GM23248 (cell line): ENCODE results near the gene ALDH3B2. TPM values are rescaled to one million over a fixed set of nuclear protein-coding genes. Genes with fewer than 3 reads are reported as not detected.

Source experiments
- DNase-seq: peaks from one replicate; pipeline ENCODE4 v3.0.0-alpha.2; 2015
- H2AFZ ChIP-seq: fragments of 200-600 bp; sonication (generic); 2 replicates; pipeline ENCODE4 v1.6.1; 2016; ENCODE audit warnings: antibody characterized with exemption
- H3F3A ChIP-seq: fragments of 200-600 bp; sonication (generic); 2 replicates; pipeline ENCODE4 v1.6.1; 2016; ENCODE audit warnings: mild to moderate bottlenecking, antibody characterized with exemption, mixed run types; ENCODE audit not compliant: insufficient read depth
- H3K27ac ChIP-seq: fragments of 200-600 bp; sonication (generic); 2 replicates; pipeline ENCODE4 v1.5.1; 2016; ENCODE audit warnings: mild to moderate bottlenecking
- H3K27me3 ChIP-seq: fragments of 200-600 bp; sonication (generic); replicated peaks from 2 replicates; pipeline ENCODE4 v1.6.1; 2016; ENCODE audit warnings: mild to moderate bottlenecking; ENCODE audit not compliant: insufficient read depth
- H3K36me3 ChIP-seq: fragments of 200-600 bp; sonication (generic); 2 replicates; pipeline ENCODE4 v1.6.1; 2016; ENCODE audit warnings: low read depth, mild to moderate bottlenecking
- H3K4me1 ChIP-seq: fragments of 200-600 bp; sonication (generic); 2 replicates; pipeline ENCODE4 v1.6.1; 2016; ENCODE audit warnings: mild to moderate bottlenecking; ENCODE audit not compliant: insufficient read depth
- H3K4me2 ChIP-seq: fragments of 200-600 bp; sonication (generic); one replicate; pipeline ENCODE4 v1.6.1; 2016; ENCODE audit warnings: mild to moderate bottlenecking; ENCODE audit not compliant: unreplicated experiment
- H3K4me3 ChIP-seq: fragments of 200-600 bp; sonication (generic); 2 replicates; pipeline ENCODE4 v1.5.1; 2016; ENCODE audit warnings: mild to moderate bottlenecking
- H3K79me2 ChIP-seq: fragments of 200-600 bp; sonication (generic); 2 replicates; pipeline ENCODE4 v1.6.1; 2016; ENCODE audit warnings: mild to moderate bottlenecking; ENCODE audit not compliant: insufficient read depth
- H3K9ac ChIP-seq: fragments of 200-600 bp; sonication (generic); 2 replicates; pipeline ENCODE4 v1.6.1; 2016; ENCODE audit warnings: mild to moderate bottlenecking
- H3K9me2 ChIP-seq: fragments of 200-600 bp; sonication (generic); 2 replicates; pipeline ENCODE4 v1.6.1; 2016; ENCODE audit warnings: mixed run types, mild to moderate bottlenecking, moderate library complexity; ENCODE audit not compliant: insufficient read depth
- H3K9me3 ChIP-seq: fragments of 200-600 bp; sonication (generic); one replicate; pipeline ENCODE4 v1.6.1; 2017; ENCODE audit warnings: low read depth
- H4K20me1 ChIP-seq: fragments of 200-600 bp; sonication (generic); 2 replicates; pipeline ENCODE4 v1.6.0; 2016; ENCODE audit not compliant: insufficient read depth
- EZH2 ChIP-seq: fragments of 200-600 bp; sonication (generic); IDR thresholded peaks from 2 replicates; pipeline ENCODE4 v1.6.1; 2018; ENCODE audit warnings: antibody characterized with exemption, mild to moderate bottlenecking; ENCODE audit not compliant: insufficient read depth, poor library complexity, severe bottlenecking
- EZH2phosphoT487 ChIP-seq: fragments of 200-600 bp; sonication (generic); IDR thresholded peaks from 2 replicates; pipeline ENCODE4 v1.6.1; 2018; ENCODE audit warnings: antibody characterized with exemption, moderate library complexity, mild to moderate bottlenecking, low read depth; ENCODE audit not compliant: insufficient read depth
- WGBS, 2 experiments: methylation state at CpG; one replicate each; pipeline ENCODE4 v1.1.6; 2015 to 2017; ENCODE audit warnings: low lambda C conversion rate in 2 of 2, low coverage in 1 of 2; ENCODE audit errors: missing lambda C conversion rate in 2 of 2; 5-methylcytosine and 5-hydroxymethylcytosine counted together
- in situ Hi-C: fragments of 300-500 bp; cut with MboI; formaldehyde crosslinking; loops from 2 replicates; pipeline ENCODE4 v1.15.0; 2020
- polyA plus RNA-seq: library from polyadenylated mRNA; unstranded; fragments of >200 nt; fragmentation: Nextera tagmentation; extraction: Ambion mirVana; gene quantifications from 2 replicates; pipeline ENCODE4 v1.2.1, GENCODE V29; 2016
- total RNA-seq: library from RNA; depleted of rRNA; stranded (reverse); fragments of >200 nt; shearing (Covaris generic); gene quantifications from 2 replicates; pipeline ENCODE4 v1.2.3, GENCODE V29; 2014

Gene ALDH3B2
- total and polyA plus RNA-seq, 2 experiments from 2014 or later, result not detected

DNA sequence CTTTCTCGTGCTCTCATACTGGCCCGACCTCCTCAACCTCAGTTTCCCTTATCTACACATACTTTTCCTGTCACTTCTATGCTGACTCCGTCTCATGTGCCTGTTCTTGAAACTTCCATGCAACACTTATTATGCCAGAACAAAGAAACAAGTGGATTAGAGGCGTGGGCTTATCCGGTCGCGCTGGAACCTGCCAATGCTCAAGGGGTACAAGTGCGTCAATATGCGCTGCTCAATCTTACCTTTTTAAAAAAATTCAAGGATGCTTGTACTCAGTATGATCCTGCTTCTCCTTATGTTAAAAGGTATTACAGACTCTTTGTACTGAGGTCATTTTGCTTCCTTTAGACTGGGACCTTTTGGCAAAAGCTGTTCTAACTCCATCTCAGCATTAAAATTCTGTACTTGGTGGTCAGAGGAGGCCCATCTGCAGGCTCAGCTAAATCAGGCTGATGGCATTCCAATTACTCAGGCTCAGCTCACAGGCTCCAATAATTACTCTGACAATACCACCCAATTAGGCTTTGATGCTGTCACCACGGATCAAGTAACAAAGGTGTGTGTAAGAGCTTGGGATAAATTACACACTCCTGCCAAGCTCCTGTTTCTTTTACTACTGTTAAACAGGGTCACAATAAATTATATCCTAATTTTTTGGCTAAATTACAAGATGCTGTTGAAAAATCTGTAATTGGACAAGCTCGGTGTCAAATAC, 26.3 kb upstream of the ALDH3B2 start:
- TF ChIP-seq EZH2phosphoT487, result no peak
- TF ChIP-seq EZH2, result no peak
- DNase-seq, result no peak
- Histone ChIP-seq H3K36me3 (no peaks in the 10 kb centered on the region), H3K27ac (no peak overlapping the region), H3K9me3 (no peaks in the 10 kb centered on the region), H3K79me2 (no peaks in the 10 kb centered on the region), H4K20me1 (no peaks in the 10 kb centered on the region), H3K27me3 (peaks cover 11% of the 10 kb centered on the region; the same call in 1 of the 2 replicates), H3F3A (no peaks in the 10 kb centered on the region), H3K4me2 (no peak overlapping the region), H3K4me1 (no peaks in the 10 kb centered on the region), H3K9me2 (no peaks in the 10 kb centered on the region), H3K4me3 (no peak overlapping the region), H2AFZ (no peak overlapping the region), H3K9ac (no peak overlapping the region)
- in situ Hi-C loops, result no loop called here
- 69 to 74% methylated on average over 11 of the region's 11 CpGs for WGBS, 2 experiments

DNA sequence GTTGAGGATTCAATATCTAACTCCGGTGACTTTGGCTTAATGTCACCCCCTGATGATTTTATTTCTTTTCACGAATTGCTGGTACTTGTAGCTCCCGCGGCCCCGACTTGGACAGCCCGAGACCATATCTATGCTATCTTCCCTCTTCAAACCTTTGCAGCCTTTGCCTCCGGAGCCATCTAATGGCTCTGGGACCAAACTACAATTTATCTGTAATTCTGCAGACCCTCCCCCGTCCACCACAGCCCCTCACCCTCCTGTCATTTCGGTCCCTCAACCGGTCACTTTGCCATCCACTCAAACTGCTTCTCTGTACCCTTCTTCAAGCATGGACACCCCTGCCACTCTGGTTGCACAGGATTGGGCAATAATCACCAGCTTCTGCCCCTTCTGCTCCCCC, 25.7 kb upstream of the ALDH3B2 start:
- H3K4me1 ChIP-seq, result no peaks in the 10 kb centered on the region
- 42 to 47% methylated on average over 10 of the region's 10 CpGs for WGBS, 2 experiments
- no peak overlapping the region for H3K9ac ChIP-seq
- no peaks in the 10 kb centered on the region for H3K9me2 ChIP-seq
- no peaks in the 10 kb centered on the region for H3K9me3 ChIP-seq
- H3K79me2 ChIP-seq, result no peaks in the 10 kb centered on the region
- no peak overlapping the region for H2AFZ ChIP-seq
- no peaks in the 10 kb centered on the region for H3K36me3 ChIP-seq
- no peaks in the 10 kb centered on the region for H4K20me1 ChIP-seq
- H3K4me3 ChIP-seq, result no peak overlapping the region
- in situ Hi-C loops, result no loop called here
- no peak overlapping the region for H3K4me2 ChIP-seq
- no peak for TF ChIP-seq EZH2
- no peak for TF ChIP-seq EZH2phosphoT487
- peaks cover 11% of the 10 kb centered on the region; the same call in 1 of the 2 replicates for H3K27me3 ChIP-seq
- no peak for DNase-seq
- H3K27ac ChIP-seq, result no peak overlapping the region
- no peaks in the 10 kb centered on the region for H3F3A ChIP-seq

DNA sequence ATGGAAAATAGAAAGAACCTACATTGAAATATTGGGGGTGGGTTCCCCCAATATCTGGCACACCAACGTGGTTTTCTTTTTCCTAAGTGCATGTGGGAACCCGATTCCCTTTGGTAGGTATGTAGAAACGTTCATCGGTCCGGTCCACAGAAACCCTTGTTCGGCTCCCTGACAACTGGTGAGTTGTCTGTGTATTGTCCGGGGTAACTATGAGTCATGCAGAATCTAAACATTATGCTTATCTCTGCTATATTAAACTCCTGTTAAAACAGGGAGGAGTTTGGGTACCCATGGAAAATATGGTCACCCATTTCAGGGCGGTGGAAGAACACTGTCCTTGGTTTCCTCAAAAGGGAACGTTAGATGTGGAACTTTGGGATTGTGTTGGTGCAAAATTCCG, 25.1 kb upstream of the ALDH3B2 start:
- H3K4me2 ChIP-seq, result no peak overlapping the region
- H3K9ac ChIP-seq, result no peak overlapping the region
- H3K9me2 ChIP-seq, result no peaks in the 10 kb centered on the region
- in situ Hi-C loops, result no loop called here
- H3K4me1 ChIP-seq, result no peaks in the 10 kb centered on the region
- H3K4me3 ChIP-seq, result no peak overlapping the region
- peak; percentile 35 for DNase-seq
- peaks cover 16% of the 10 kb centered on the region; the same call in 1 of the 2 replicates for H3K27me3 ChIP-seq
- H3K36me3 ChIP-seq, result no peaks in the 10 kb centered on the region
- H2AFZ ChIP-seq, result no peak overlapping the region
- WGBS, 2 experiments, result 49 to 52% methylated on average over 10 of the region's 10 CpGs
- TF ChIP-seq EZH2phosphoT487, result no peak
- TF ChIP-seq EZH2, result no peak
- no peaks in the 10 kb centered on the region for H3K9me3 ChIP-seq
- no peaks in the 10 kb centered on the region for H4K20me1 ChIP-seq
- no peaks in the 10 kb centered on the region for H3K79me2 ChIP-seq
- no peak overlapping the region for H3K27ac ChIP-seq
- no peaks in the 10 kb centered on the region for H3F3A ChIP-seq

DNA sequence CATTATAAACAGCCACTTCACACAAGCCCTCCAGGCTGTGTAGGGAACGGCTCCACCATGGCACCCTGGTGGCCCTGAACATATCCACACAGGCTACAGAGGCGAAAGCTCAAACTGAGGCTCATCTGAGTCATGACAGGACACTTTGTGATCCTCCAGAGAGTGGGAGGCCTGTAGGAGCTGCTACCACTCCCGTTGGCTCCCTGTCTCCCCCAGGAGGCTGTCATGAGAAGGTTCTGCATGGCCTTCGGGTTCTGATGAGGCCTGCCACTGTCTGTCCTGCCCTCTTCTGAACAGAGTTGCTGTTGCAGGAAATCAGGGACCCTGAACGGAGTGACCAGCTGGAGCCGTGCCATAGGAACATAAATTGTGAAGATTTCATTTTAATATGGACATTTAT, 23.8 kb upstream of the ALDH3B2 start:
- Histone ChIP-seq H3K9ac (no peak overlapping the region), H3K79me2 (no peaks in the 10 kb centered on the region), H3K4me2 (no peak overlapping the region), H3K4me3 (no peak overlapping the region), H3K36me3 (no peaks in the 10 kb centered on the region), H3K9me2 (no peaks in the 10 kb centered on the region), H2AFZ (no peak overlapping the region), H3K27me3 (peaks cover 19% of the 10 kb centered on the region; the same call in 1 of the 2 replicates), H4K20me1 (no peaks in the 10 kb centered on the region), H3K9me3 (no peaks in the 10 kb centered on the region), H3K4me1 (no peaks in the 10 kb centered on the region), H3F3A (no peaks in the 10 kb centered on the region), H3K27ac (no peak overlapping the region)
- TF ChIP-seq EZH2phosphoT487 (no peak), EZH2 (no peak)
- in situ Hi-C loops, result no loop called here
- 33 to 35% methylated on average over 6 of the region's 6 CpGs for WGBS, 2 experiments
- DNase-seq, result peak; percentile 24
